ENCODE measurements around the gene LSS.
A peak's percentile ranks its signal among the peaks of the same experiment; 100 is the strongest.

The LSS gene

DNA sequence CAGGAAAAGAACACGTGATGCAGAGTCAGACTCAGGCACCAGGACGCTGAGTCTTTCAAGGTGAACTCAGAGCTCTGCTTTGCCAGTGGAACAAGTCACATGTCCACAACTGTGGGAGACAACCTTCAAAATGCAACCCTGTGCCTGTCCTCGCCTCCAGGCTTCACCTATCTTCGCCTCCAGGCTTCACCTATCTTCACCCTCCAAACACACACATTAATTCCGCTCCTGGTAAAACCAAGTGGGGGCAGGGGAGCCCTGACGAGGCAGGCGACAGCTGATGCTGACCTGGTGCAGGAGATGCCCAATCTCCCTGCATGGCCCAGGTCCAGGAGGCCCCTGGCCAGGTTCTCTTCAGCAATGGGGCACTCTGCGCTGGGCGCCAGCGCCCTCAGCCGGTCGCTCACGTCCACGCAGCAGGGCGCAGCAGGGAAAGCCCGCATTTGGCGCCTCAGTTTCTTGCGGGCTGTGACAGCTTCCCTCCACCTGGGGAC is 28.0 kb upstream of the LSS start:
- no peak for DNase-seq (ENCODE audit: insufficient read length, low spot score)
- FAIRE-seq: no peak
- TF ChIP-seq POLR2A (IDR thresholded peaks at IDR 0.05; ENCODE audit: low read depth, low read length): no peak
- TF ChIP-seq POU2F2 (IDR thresholded peaks at IDR 0.05; ENCODE audit: low read depth, low read length): no peak
- no peak for TF ChIP-seq SPI1 (IDR thresholded peaks at IDR 0.05; ENCODE audit: low read depth, low read length)
- no peak for TF ChIP-seq TAF1 (IDR thresholded peaks at IDR 0.05; ENCODE audit: low read depth, low read length)
- no peak for TF ChIP-seq PAX5 (IDR thresholded peaks at IDR 0.05; ENCODE audit: insufficient read depth, low read length, severe bottlenecking)
- TF ChIP-seq POLR2AphosphoS5 (IDR thresholded peaks at IDR 0.05; ENCODE audit: low read depth, low read length): no peak

- DNase-seq (ENCODE audit: insufficient read length, low spot score) (no peak), FAIRE-seq (no peak)
- TF ChIP-seq POU2F2 (IDR thresholded peaks at IDR 0.05; ENCODE audit: low read depth, low read length) (no peak), TAF1 (IDR thresholded peaks at IDR 0.05; ENCODE audit: low read depth, low read length) (no peak), POLR2A (IDR thresholded peaks at IDR 0.05; ENCODE audit: low read depth, low read length) (no peak)
Measured at GRCh38 chr21:46255758-46256337, 27.3 kb upstream of the LSS start.

DNA sequence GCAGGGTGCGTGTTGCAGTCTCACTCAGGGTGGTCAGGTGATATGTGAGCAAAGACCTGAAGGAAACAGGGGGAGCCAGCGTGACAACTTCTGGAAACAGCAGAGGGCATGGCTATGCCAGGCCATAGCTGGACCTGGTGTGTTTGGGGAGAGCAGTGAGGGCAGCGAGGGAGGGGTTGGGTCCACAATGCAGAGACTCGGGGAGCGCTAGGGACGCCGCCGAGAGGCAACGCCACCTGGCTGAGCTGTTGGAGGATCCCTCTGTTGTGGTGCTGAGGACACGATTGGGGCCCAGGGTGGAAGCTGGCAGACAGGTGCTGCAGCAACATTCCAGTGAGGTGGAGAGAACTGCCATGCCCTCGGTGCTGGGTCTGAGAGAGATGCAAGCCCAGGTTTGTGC is 26.6 kb upstream of the LSS start:
- DNase-seq (ENCODE audit: insufficient read length, low spot score) (no peak), FAIRE-seq (no peak)
- TF ChIP-seq PAX5 (IDR thresholded peaks at IDR 0.05; ENCODE audit: insufficient read depth, low read length, severe bottlenecking) (no peak), SPI1 (IDR thresholded peaks at IDR 0.05; ENCODE audit: low read depth, low read length) (no peak), TAF1 (IDR thresholded peaks at IDR 0.05; ENCODE audit: low read depth, low read length) (no peak), POU2F2 (IDR thresholded peaks at IDR 0.05; ENCODE audit: low read depth, low read length) (no peak), POLR2A (IDR thresholded peaks at IDR 0.05; ENCODE audit: low read depth, low read length) (no peak), POLR2AphosphoS5 (IDR thresholded peaks at IDR 0.05; ENCODE audit: low read depth, low read length) (no peak)

- FAIRE-seq: no peak
- TF ChIP-seq POLR2AphosphoS5 (IDR thresholded peaks at IDR 0.05; ENCODE audit: low read depth, low read length): peak; percentile 63; the same call in 1 of the 2 replicates
- TF ChIP-seq POU2F2 (IDR thresholded peaks at IDR 0.05; ENCODE audit: low read depth, low read length): 0 out of 2 replicates have a peak, but pooled peaks have one; percentile 52
- no peak for TF ChIP-seq PAX5 (IDR thresholded peaks at IDR 0.05; ENCODE audit: insufficient read depth, low read length, severe bottlenecking)
- peak; percentile 45 for DNase-seq (ENCODE audit: insufficient read length, low spot score)
Measured at GRCh38 chr21:46254208-46254975, 25.8 kb upstream of the LSS start.

DNA sequence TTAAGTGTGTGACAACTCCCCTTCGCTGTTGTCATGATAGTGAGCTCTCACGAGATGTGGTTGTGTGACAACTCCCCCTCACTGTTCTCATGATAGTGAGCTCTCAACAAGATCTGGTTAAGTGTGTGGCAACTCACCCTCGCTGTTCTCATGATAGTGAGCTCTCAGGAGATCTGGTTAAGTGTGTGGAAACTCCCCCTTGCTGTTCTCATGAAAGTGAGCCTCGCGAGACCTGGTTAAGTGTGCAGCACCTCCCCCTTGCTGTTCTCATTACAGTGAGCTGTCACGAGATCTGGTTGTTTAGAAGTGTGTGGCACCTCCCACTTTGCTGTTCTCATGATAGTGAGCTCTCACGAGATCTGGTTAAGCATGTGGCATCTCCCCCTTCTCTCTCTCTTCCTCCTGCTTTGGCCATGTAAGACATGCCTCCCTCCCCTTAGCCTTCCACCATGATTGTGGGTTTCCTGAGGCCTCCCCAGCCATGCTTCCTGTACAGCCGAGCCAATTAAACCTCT is 25.1 kb upstream of the LSS start:
- peak; percentile 86 for FAIRE-seq
- no peak for TF ChIP-seq POLR2AphosphoS5 (IDR thresholded peaks at IDR 0.05; ENCODE audit: low read depth, low read length)
- TF ChIP-seq POLR2A (IDR thresholded peaks at IDR 0.05; ENCODE audit: low read depth, low read length): peak; percentile 50; the same call in 1 of the 2 replicates
- no peak for DNase-seq (ENCODE audit: insufficient read length, low spot score)

DNA sequence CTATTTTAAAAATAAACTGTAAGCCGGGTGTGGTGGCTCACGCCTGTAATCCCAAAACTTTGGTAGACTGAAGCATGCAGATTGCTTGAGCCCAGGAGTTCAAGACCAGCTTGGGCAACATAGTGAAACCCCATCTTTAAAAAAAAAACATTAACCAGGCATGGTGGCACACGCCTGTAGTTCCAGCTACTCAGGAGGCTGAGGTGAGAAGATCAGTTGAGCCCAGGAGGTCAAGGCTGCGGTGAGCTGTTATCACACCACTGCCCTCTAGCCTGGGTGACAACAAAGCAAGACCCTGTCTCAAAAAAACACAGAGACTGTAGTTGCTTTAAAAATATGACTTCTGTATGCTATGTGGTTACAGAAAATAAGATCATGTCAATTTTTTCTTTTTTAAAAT is 24.3 kb upstream of the LSS start:
- DNase-seq (ENCODE audit: insufficient read length, low spot score) (no peak), FAIRE-seq (no peak)
- TF ChIP-seq POLR2A (IDR thresholded peaks at IDR 0.05; ENCODE audit: low read depth, low read length) (no peak), PAX5 (IDR thresholded peaks at IDR 0.05; ENCODE audit: insufficient read depth, low read length, severe bottlenecking) (no peak), POU2F2 (IDR thresholded peaks at IDR 0.05; ENCODE audit: low read depth, low read length) (no peak), TAF1 (IDR thresholded peaks at IDR 0.05; ENCODE audit: low read depth, low read length) (no peak), SPI1 (IDR thresholded peaks at IDR 0.05; ENCODE audit: low read depth, low read length) (no peak), POLR2AphosphoS5 (IDR thresholded peaks at IDR 0.05; ENCODE audit: low read depth, low read length) (no peak)

- no peak for DNase-seq (ENCODE audit: insufficient read length, low spot score)
- no peak for TF ChIP-seq PAX5 (IDR thresholded peaks at IDR 0.05; ENCODE audit: insufficient read depth, low read length, severe bottlenecking)
- no peak for TF ChIP-seq SPI1 (IDR thresholded peaks at IDR 0.05; ENCODE audit: low read depth, low read length)
- no peak for TF ChIP-seq POU2F2 (IDR thresholded peaks at IDR 0.05; ENCODE audit: low read depth, low read length)
- TF ChIP-seq POLR2A (IDR thresholded peaks at IDR 0.05; ENCODE audit: low read depth, low read length): no peak
- no peak for TF ChIP-seq POLR2AphosphoS5 (IDR thresholded peaks at IDR 0.05; ENCODE audit: low read depth, low read length)
- no peak for TF ChIP-seq TAF1 (IDR thresholded peaks at IDR 0.05; ENCODE audit: low read depth, low read length)
- FAIRE-seq: peak; percentile 28
Measured at GRCh38 chr21:46250146-46250725, 21.7 kb upstream of the LSS start.

DNA sequence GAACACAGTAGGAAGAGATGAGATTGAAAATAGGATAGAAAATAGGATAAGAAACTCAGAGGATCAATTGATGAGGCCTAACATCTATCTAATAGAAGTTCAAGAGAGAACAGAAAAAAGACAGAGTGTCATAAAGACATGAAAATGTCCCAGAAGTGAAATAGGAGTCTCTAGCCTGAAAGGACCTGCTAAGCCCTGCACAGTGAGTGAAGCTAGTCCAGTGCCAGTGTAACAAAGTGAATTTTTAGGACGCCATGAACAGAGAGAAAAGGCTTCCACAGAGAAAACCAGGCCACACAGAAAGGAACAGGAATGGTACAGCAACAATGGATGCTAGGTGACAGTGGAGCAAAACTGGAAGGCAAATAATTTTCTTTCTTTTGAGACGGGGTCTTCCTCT is 20.3 kb upstream of the LSS start:
- no peak for FAIRE-seq
- DNase-seq (ENCODE audit: insufficient read length, low spot score): no peak
- TF ChIP-seq TAF1 (IDR thresholded peaks at IDR 0.05; ENCODE audit: low read depth, low read length): no peak
- TF ChIP-seq SPI1 (IDR thresholded peaks at IDR 0.05; ENCODE audit: low read depth, low read length): no peak
- TF ChIP-seq POU2F2 (IDR thresholded peaks at IDR 0.05; ENCODE audit: low read depth, low read length): no peak
- no peak for TF ChIP-seq PAX5 (IDR thresholded peaks at IDR 0.05; ENCODE audit: insufficient read depth, low read length, severe bottlenecking)
- no peak for TF ChIP-seq POLR2A (IDR thresholded peaks at IDR 0.05; ENCODE audit: low read depth, low read length)
- TF ChIP-seq POLR2AphosphoS5 (IDR thresholded peaks at IDR 0.05; ENCODE audit: low read depth, low read length): no peak

DNA sequence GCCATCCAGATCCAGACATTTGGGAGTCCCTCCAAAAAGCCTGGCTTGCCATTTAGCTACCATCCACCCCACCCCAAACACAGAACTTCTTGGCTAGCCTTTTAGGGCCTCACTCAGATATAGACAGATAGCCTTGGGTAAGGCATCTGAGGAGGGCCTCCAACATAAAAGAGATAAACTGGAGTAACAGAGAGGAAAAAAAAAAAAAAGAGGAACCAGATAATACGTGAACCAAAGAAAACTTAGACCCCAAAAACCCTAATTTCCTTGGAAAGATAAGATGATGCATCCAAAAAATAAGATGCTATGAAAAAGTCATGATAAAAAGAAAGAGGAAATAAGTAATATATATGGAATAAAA is 19.8 kb upstream of the LSS start:
- DNase-seq (ENCODE audit: insufficient read length, low spot score) (no peak), FAIRE-seq (no peak)
- no peak for TF ChIP-seq TAF1 (IDR thresholded peaks at IDR 0.05; ENCODE audit: low read depth, low read length)
- no peak for TF ChIP-seq POU2F2 (IDR thresholded peaks at IDR 0.05; ENCODE audit: low read depth, low read length)
- TF ChIP-seq POLR2A (IDR thresholded peaks at IDR 0.05; ENCODE audit: low read depth, low read length): no peak
- TF ChIP-seq POLR2AphosphoS5 (IDR thresholded peaks at IDR 0.05; ENCODE audit: low read depth, low read length): no peak
- TF ChIP-seq SPI1 (IDR thresholded peaks at IDR 0.05; ENCODE audit: low read depth, low read length): no peak

All from GM12891 (cell line).